ENCODE measurements around the gene THY1. TPM values are rescaled to one million over a fixed set of nuclear protein-coding genes. Genes with fewer than 3 reads are reported as not detected.

Gene THY1
- total and polyA plus RNA-seq, 2 of the 8 experiments (the other 6 are each of a cell fraction or from before 2014, with no cell fraction given), result 286 to 2,479 TPM

- no peak overlapping the region for H2BK15ac ChIP-seq (ENCODE audit: low read length)
- H4K91ac ChIP-seq (replicated peaks; ENCODE audit: insufficient read length, low read length), result no peak overlapping the region
- DNase-seq (ENCODE audit: low read depth in 1 of 2, low spot score in 2 of 2) (no peak), FAIRE-seq (no peak)
- no peak overlapping the region for H2BK5ac ChIP-seq (ENCODE audit: low read depth, low read length)
- H3K36me3 ChIP-seq (ENCODE audit: control insufficient read depth in 2 of 4, insufficient read depth in 4 of 4, low read length in 3 of 4), result no peaks in the 10 kb centered on the region
- H3K27ac ChIP-seq (ENCODE audit: low read depth, low read length), result no peak overlapping the region
- CTCF ChIA-PET (ENCODE audit: partially characterized antibody), result interaction anchor here (1.2 to 4.6 kb wide), 3 partner anchors 11 to 69 kb away, joined by 4 to 24 read pairs (median 4); no protein-coding TSS in a partner anchor
- no peak overlapping the region for H4K5ac ChIP-seq (ENCODE audit: insufficient read length, low read depth, low read length)
- no peak overlapping the region for H3K4ac ChIP-seq (replicated peaks; ENCODE audit: insufficient read length, low read depth, low read length)
- H3K27me3 ChIP-seq (replicated peaks in 1 of 4; ENCODE audit: control insufficient read depth in 3 of 4, extremely low read depth in 1 of 4, insufficient read depth in 3 of 4, low read length in 3 of 4), result no peaks in the 10 kb centered on the region
- no peak overlapping the region for H2AFZ ChIP-seq (ENCODE audit: low read length)
- no peaks in the 10 kb centered on the region for H3K79me1 ChIP-seq (ENCODE audit: low read depth, low read length)
- no peak overlapping the region for H3K56ac ChIP-seq (replicated peaks; ENCODE audit: insufficient read length, low read depth, low read length)
- H3K4me3 ChIP-seq (ENCODE audit: extremely low read depth in 1 of 4, insufficient read depth in 2 of 4, low read depth in 3 of 4, low read length in 4 of 4), result no peak overlapping the region
- POLR2A ChIA-PET (ENCODE audit: partially characterized antibody), result interaction anchor here (5.7 kb wide), 1 partner anchor 12 kb away, joined by 28 read pairs; no protein-coding TSS in a partner anchor
- no peak overlapping the region for H2AK5ac ChIP-seq (ENCODE audit: low read depth, low read length)
- no peaks in the 10 kb centered on the region for H3K4me1 ChIP-seq (replicated peaks in 1 of 4; ENCODE audit: control insufficient read depth in 3 of 4, insufficient read depth in 4 of 4, low read length in 3 of 4)
- H3K9ac ChIP-seq (replicated peaks in 1 of 4; ENCODE audit: extremely low read depth in 1 of 4, low read depth in 3 of 4, low read length in 3 of 4), result no peak overlapping the region
- H3K23me2 ChIP-seq (ENCODE audit: low read depth, low read length), result no peaks in the 10 kb centered on the region
- H2BK12ac ChIP-seq (ENCODE audit: low read depth, low read length), result no peak overlapping the region
- TF ChIP-seq NRF1 (IDR thresholded peaks at IDR 0.05; ENCODE audit: low read depth, low read length) (no peak), POU5F1 (IDR thresholded peaks at IDR 0.05; ENCODE audit: low read depth, low read length) (no peak), SUZ12 (IDR thresholded peaks at IDR 0.05; ENCODE audit: low read length) (no peak), CHD2 (IDR thresholded peaks at IDR 0.05; ENCODE audit: low read length) (no peak), BRCA1 (IDR thresholded peaks at IDR 0.05; ENCODE audit: low read depth, low read length) (no peak), SP4 (IDR thresholded peaks at IDR 0.05; ENCODE audit: low read length) (no peak), EGR1 (IDR thresholded peaks at IDR 0.05; ENCODE audit: borderline replicate concordance, low read depth, low read length) (no peak), POLR2AphosphoS5 (IDR thresholded peaks at IDR 0.05; ENCODE audit: low read depth, low read length) (no peak), SAP30 (IDR thresholded peaks at IDR 0.05; ENCODE audit: insufficient read depth, insufficient replicate concordance, low read length) (no peak), RNF2 (IDR thresholded peaks at IDR 0.05; ENCODE audit: borderline replicate concordance, low read depth, low read length, missing control alignments, poor library complexity, severe bottlenecking) (no peak), HDAC6 (IDR thresholded peaks at IDR 0.05; ENCODE audit: low read depth, low read length) (no peak), CREB1 (IDR thresholded peaks at IDR 0.05) (no peak)
- H3K4me2 ChIP-seq (ENCODE audit: insufficient read depth in 1 of 2, low read depth in 2 of 2, low read length in 2 of 2), result no peak overlapping the region
- WGBS, 2 experiments (ENCODE audit: extremely low coverage in 1 of 2, insufficient coverage in 1 of 2, insufficient read length in 1 of 2, insufficient replicate concordance in 2 of 2, low coverage in 1 of 2, low lambda C conversion rate in 2 of 2, missing lambda C conversion rate in 1 of 2), result 83% methylated on average over 3 of the region's 3 CpGs; no CpG with 5 or more reads in 1 of the 2 experiments
- H3K23ac ChIP-seq (ENCODE audit: insufficient read length), result no peak overlapping the region
- no peaks in the 10 kb centered on the region for H3K79me2 ChIP-seq (ENCODE audit: control insufficient read depth in 1 of 2, insufficient read depth in 2 of 2, low read length in 2 of 2)
- H3K14ac ChIP-seq (ENCODE audit: insufficient read length), result no peak overlapping the region
- H2BK120ac ChIP-seq (replicated peaks; ENCODE audit: low read depth, low read length), result no peak overlapping the region
- H4K20me1 ChIP-seq (replicated peaks in 1 of 2; ENCODE audit: control insufficient read depth in 1 of 2, insufficient read depth in 2 of 2, low read length in 2 of 2), result no peaks in the 10 kb centered on the region
- H3K9me3 ChIP-seq (ENCODE audit: insufficient read depth in 2 of 2, low read depth in 1 of 2, low read length in 1 of 2), result no peaks in the 10 kb centered on the region; a peak in 1 of 4 replicates
- no peak overlapping the region for H4K8ac ChIP-seq (ENCODE audit: extremely low read depth, insufficient read depth, low read length)
- no peak overlapping the region for H2BK20ac ChIP-seq (ENCODE audit: low read length)
- no peak overlapping the region for H3K18ac ChIP-seq (ENCODE audit: extremely low read depth, low read length)
These were observed 17.0 kb downstream of the THY1 start for GRCh38 chr11:119406005-119406404.
